Hair follicle dermal papilla cell (primary cell): Measurements from ENCODE around the gene TRPT1. TPM values are rescaled to one million over a fixed set of nuclear protein-coding genes. Genes with fewer than 3 reads are reported as not detected.

ENCODE experiments used
- total RNA-seq: library from RNA; depleted of rRNA; stranded (reverse); fragments of >200 nt; gene quantifications from 2 replicates; pipeline ENCODE4 v1.2.3, GENCODE V29; 2012

The TRPT1 gene, protein sequence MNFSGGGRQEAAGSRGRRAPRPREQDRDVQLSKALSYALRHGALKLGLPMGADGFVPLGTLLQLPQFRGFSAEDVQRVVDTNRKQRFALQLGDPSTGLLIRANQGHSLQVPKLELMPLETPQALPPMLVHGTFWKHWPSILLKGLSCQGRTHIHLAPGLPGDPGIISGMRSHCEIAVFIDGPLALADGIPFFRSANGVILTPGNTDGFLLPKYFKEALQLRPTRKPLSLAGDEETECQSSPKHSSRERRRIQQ
- total RNA-seq, result 18.8 and 38.6 TPM in 2 replicates

GRCh38 chr11:64225608-64226506 is at the start of gene TRPT1, which contains the start of gene NUDT22:
TSS of gene TRPT1 (minus strand) at chr11:64226186. CDS start at chr11:64225860, 326 bp downstream.
TSS of gene NUDT22 (plus strand) at chr11:64226274. CDS start at chr11:64226653, 379 bp downstream.

GRCh38 chr11:64251016-64251752 is 25.2 kb upstream of the TRPT1 start, which contains the start of gene PLCB3:
TSS of gene PLCB3 (plus strand) at chr11:64251530. CDS start at chr11:64251650, 120 bp downstream.

DNA sequence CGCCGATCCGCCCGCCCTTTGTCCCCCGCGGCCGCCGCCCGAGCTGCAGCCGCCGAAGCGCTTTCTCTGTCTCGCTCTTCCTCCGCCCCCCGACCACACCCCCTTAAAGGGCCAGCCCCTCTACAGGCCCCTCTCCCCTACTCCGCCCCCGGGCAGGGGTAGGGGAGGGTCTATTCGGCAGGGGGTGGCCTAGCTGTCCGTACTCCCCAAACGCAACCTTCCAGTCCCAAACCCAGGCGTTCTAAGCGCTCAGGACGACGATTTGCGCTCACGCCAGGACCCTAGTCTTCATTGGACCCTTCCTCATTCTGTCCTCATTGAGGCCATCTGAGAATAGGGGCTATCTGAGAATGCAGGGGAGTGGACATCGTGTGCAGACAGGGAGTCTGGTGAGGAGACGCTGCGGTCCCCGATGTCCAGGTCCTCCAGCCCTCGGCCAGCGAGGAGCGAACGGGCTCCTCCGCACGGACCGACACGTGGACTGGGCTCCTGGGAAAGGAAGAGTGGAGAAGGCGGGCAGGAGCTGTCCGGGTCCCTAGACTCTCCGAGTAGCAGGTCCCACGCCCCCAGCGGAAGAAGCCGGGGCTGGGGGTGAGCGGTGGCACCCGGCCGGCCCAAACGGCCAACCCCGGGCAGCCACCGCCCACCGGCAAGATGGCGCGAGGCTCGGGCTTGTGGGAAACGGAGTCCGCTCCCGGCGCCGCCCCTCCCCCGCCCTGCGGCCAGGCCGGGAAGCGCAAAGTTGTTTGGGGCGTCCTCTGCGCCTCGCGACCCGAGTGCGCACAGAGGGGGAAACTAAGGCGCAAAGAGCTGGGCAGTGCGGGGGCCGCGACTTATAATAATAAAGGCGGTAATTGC is 21.1 kb upstream of the TRPT1 start, which contains the start of gene PPP1R14B:
Gene PPP1R14B, minus strand, starts transcription at position 73 of the 858 bp plus-strand sequence. CDS start 270 bp downstream, outside the sequence.

GRCh38 chr11:64240435-64241240 is 14.7 kb upstream of the TRPT1 start, which contains the start of gene FKBP2:
TSS of gene FKBP2 (plus strand) at chr11:64241095. CDS start at chr11:64242388, 1,293 bp downstream.

DNA sequence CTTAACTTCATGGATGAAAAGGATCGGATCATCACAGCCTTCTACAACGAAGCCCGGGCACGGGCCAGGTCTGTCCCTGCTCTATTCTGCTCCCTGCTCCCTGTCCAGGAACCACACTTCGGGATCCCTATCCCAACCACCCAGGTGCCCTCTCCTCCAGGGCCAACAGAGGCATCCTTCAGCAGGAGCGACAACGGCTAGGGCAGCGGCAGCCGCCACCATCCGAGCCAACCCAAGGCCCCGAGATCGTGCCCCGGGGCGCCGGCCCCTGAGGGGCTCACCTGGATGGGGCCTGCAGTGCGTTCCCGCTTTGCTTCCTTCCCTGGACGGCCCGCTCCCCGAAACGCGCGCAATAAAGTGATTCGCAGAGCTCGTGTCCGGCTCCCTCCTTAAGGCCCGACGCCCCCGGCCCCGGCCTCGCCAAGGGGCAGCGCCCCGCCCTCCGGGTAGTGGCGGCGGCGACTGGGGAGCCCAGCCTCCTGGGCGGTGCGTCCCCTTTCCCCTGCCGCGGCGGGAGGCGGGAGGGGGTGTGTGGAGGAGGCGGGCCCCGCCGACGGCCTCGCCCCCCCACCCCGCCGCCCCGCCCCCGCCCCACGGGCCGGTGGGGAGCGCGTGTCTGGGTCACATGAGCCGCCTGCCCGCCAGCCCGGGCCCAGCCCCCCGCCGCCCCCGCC is 8.1 kb upstream of the TRPT1 start, which contains the start of gene VEGFB:
Gene VEGFB, plus strand, starts transcription at position 672 of the 674 bp plus-strand sequence. CDS start 250 bp downstream, outside the sequence.

DNA sequence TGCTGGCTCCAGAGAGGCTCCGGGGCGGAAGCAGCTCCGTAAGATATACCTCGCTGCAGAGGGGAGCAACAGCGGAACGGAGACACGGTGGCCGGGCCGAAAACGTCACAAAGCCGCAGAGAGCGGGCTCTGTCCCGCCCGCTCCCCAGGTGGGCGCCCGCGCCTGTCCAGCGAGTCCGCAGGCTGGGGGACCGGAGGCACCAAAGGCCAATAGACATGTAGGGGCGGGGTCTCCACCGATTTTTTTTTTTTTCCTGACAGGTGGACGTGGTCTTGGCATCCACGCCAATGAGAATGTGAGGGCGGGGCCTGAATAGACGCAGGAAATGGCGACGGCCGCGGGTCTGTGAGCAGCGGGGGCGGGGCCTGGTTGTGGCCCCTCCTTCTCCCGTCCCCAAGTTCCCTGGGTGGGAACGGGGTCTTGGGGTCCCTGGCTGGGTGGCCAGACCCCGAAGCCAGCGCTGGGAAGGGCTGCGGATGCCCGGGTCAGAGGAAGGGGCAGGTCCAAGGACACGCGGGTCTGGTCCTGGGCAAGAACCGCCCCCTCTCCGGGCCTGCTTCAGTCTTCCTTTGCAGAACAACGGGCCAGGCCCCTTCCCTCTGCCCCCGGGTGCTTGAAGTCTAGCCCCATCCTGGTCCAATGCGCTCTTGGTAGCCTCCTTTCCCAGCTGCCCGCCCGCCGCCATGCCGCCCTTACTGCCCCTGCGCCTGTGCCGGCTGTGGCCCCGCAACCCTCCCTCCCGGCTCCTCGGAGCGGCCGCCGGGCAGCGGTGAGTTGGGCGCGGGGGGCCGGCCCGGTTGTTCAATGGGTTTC is 4.4 kb upstream of the TRPT1 start, which contains the start of gene DNAJC4:
Gene DNAJC4, plus strand, starts transcription at position 378 of the 814 bp plus-strand sequence. Its CDS starts 307 bp downstream, at position 685.

GRCh38 chr11:64206457-64207255 is 19.3 kb downstream of the TRPT1 start, which contains the start of gene FERMT3:
TSS of gene FERMT3 (plus strand) at chr11:64206721. CDS start at chr11:64207365, 644 bp downstream.

DNA sequence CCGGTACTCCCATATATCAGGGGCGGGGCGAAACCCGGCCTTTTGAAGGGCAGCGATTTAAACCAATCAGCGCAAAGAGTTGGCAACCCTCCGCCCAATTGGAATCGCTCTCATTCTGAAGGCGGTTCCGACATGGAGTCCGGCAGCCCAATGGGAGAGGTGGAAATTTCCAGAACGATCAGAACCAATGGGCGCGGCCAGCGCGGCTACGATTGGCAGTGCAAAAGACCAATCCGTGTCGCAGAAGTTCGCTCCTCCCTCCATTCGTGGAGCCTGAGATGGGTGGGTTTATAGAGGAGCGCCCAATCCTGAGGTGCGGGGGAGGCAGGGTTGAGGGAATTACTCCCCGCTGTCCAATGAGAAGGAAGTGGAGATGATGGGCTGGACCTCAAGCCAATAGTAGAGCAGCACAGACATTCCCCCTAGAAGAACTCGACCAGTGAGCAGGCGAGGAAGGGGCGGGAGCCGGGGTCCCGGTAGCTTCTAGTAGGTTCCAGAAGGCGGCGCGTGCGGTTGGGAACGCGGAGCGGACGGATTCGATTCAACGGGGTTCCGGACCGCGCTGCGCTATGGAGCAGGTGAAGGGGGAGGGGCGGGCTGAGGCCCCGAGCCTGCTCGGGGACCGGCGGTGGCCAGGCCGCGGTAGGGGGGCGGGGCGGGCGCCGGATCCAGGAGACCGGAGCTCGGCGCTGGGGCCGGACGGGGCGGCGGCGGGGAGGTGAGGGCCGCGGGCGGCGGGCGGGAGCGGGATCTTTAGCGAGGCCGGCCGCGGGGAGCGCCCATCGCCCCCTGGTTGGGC is 40.1 kb downstream of the TRPT1 start, which contains the start of gene STIP1:
Gene STIP1, plus strand, starts transcription at position 479 of the 799 bp plus-strand sequence. Its CDS starts 91 bp downstream, at position 570.

Other genes with a start within 250 kb of the TRPT1 start
- 34.4 and 35.7 TPM in 2 replicates for gene OTUB1, start 239.7 kb downstream of the TRPT1 start, total RNA-seq
- under 0.01 and 0.32 TPM in 2 replicates for gene FLRT1, start 190.3 kb downstream of the TRPT1 start, total RNA-seq
- gene MACROD1, start 60.1 kb downstream of the TRPT1 start, total RNA-seq, result 16.1 and 21.0 TPM in 2 replicates
- 110 and 125 TPM in 2 replicates for gene STIP1, start 40.0 kb downstream of the TRPT1 start, total RNA-seq
- 1.1 and 1.9 TPM in 2 replicates for gene FERMT3, start 19.5 kb downstream of the TRPT1 start, total RNA-seq
- 40.2 and 49.3 TPM in 2 replicates for gene NUDT22, start 88 bp upstream of the TRPT1 start, total RNA-seq
- gene DNAJC4, start 4.4 kb upstream of the TRPT1 start, total RNA-seq, result 8.0 and 8.5 TPM in 2 replicates
- 20.6 and 24.8 TPM in 2 replicates for gene VEGFB, start 8.4 kb upstream of the TRPT1 start, total RNA-seq
- gene FKBP2, start 14.9 kb upstream of the TRPT1 start, total RNA-seq, result 21.1 and 29.4 TPM in 2 replicates
- 102 and 129 TPM in 2 replicates for gene PPP1R14B, start 20.8 kb upstream of the TRPT1 start, total RNA-seq
- gene PLCB3, start 25.3 kb upstream of the TRPT1 start, total RNA-seq, result 60.6 and 68.5 TPM in 2 replicates
- 64.0 and 66.5 TPM in 2 replicates for gene BAD, start 58.5 kb upstream of the TRPT1 start, total RNA-seq
- gene GPR137, start 59.7 kb upstream of the TRPT1 start, total RNA-seq, result 11.1 and 13.5 TPM in 2 replicates
- gene KCNK4, start 65.1 kb upstream of the TRPT1 start, total RNA-seq, result 0.12 TPM in 1 of 2 replicates, not detected in the other
- not detected in 2 replicates for gene CATSPERZ, start 74.2 kb upstream of the TRPT1 start, total RNA-seq
- gene ESRRA, start 79.3 kb upstream of the TRPT1 start, total RNA-seq, result 22.6 and 30.2 TPM in 2 replicates
- 72.2 and 107 TPM in 2 replicates for gene TRMT112, start 91.4 kb upstream of the TRPT1 start, total RNA-seq
- 151 and 192 TPM in 2 replicates for gene PRDX5, start 91.9 kb upstream of the TRPT1 start, total RNA-seq
- 0.16 and 0.36 TPM in 2 replicates for gene CCDC88B, start 114.0 kb upstream of the TRPT1 start, total RNA-seq
- 50.1 and 54.0 TPM in 2 replicates for gene RPS6KA4, start 133.0 kb upstream of the TRPT1 start, total RNA-seq